Peyer's patch (tissue), 4 donors: ENCODE measurements around the gene TBL3.

Experiments used
- CTCF ChIP-seq, 6 experiments: fragments of 450-650 bp in 4 of 6; fragments of 200-600 bp in 2 of 6; sonication (generic) in 1 of 6; IDR thresholded peaks; one replicate each; pipeline ENCODE4 v1.5.1; 2017 to 2019; ENCODE audit warnings: antibody characterized with exemption in 6 of 6, mild to moderate bottlenecking in 3 of 6, moderate library complexity in 1 of 6
- POLR2A ChIP-seq, 2 donors: fragments of 450-650 bp; IDR thresholded peaks; one replicate each; pipeline ENCODE4 v1.5.1; 2017; ENCODE audit warnings: antibody characterized with exemption in 2 of 2, mild to moderate bottlenecking in 2 of 2, moderate library complexity in 2 of 2

GRCh38 chr16:1976216-1976520, 4.3 kb downstream of the TBL3 start:
- TF ChIP-seq POLR2A (IDR thresholded peaks at IDR 0.05) = no peak
- TF ChIP-seq CTCF (IDR thresholded peaks at IDR 0.05) = no peak
